ENCODE results near the gene EPN1. TPM values are rescaled to one million over a fixed set of nuclear protein-coding genes. Genes with fewer than 3 reads are reported as not detected.
"Not testable (repeated sequence)": the region's sequence is repeated elsewhere in the genome, so short reads cannot be mapped to it uniquely, and the experiment has no call there.

The EPN1 gene
- polyA plus RNA-seq, 12 donors = 44.1 to 113 (median 68.9) TPM; not detected in 1

- DNase-seq = no peak
These were observed 38.0 kb downstream of the EPN1 start for GRCh38 chr19:55712804-55713631.

GRCh38 chr19:55716531-55716930 is 41.5 kb downstream of the EPN1 start:
- no peak for DNase-seq

- DNase-seq = no peak
These were observed 42.2 kb downstream of the EPN1 start for GRCh38 chr19:55717251-55717650.

- DNase-seq = not testable (repeated sequence)
These were observed 43.1 kb downstream of the EPN1 start for GRCh38 chr19:55717879-55718711.

- DNase-seq = no peak
These were observed 45.3 kb downstream of the EPN1 start for GRCh38 chr19:55720214-55720746.

GRCh38 chr19:55720801-55721200 is 45.8 kb downstream of the EPN1 start:
- no peak for DNase-seq

- no peak for DNase-seq
These were observed 48.5 kb downstream of the EPN1 start for GRCh38 chr19:55723491-55723890.

GRCh38 chr19:55730378-55730777 is 55.4 kb downstream of the EPN1 start:
- DNase-seq = not testable (repeated sequence)

- no peak for DNase-seq
These were observed 63.3 kb downstream of the EPN1 start, which contains the start of gene NLRP9 for GRCh38 chr19:55738302-55738701. Gene NLRP9, minus strand, starts transcription at chr19:55738402. Its CDS starts 28 bp downstream, at chr19:55738374.

GRCh38 chr19:55750715-55751114 is 75.7 kb downstream of the EPN1 start:
- DNase-seq = no peak

- no peak for DNase-seq
These were observed 78.4 kb downstream of the EPN1 start for GRCh38 chr19:55753401-55753800.

GRCh38 chr19:55756808-55757207 is 81.8 kb downstream of the EPN1 start:
- not testable (repeated sequence) for DNase-seq

GRCh38 chr19:55758797-55759196 is 83.8 kb downstream of the EPN1 start, which contains the start of gene RFPL4A:
Gene RFPL4A, plus strand, starts transcription at chr19:55759097. Its CDS starts 2,704 bp downstream, at chr19:55761801.
- DNase-seq = not testable (repeated sequence)

Other genes with a start within 250 kb of the EPN1 start
- gene SHISA7, start 231.9 kb upstream of the EPN1 start, polyA plus RNA-seq (ENCODE audit: insufficient read length in 12 of 12) = 1 to 10 TPM in 1 of 12 donors, under 1 TPM in 9, not detected in 2; 0.07 to 1.1 (median 0.17) TPM
- gene ISOC2, start 213.6 kb upstream of the EPN1 start, polyA plus RNA-seq (ENCODE audit: insufficient read length in 12 of 12) = 10 to 100 TPM in 11 of 12 donors, not detected in 1; 24.3 to 68.0 (median 27.9) TPM
- not detected for gene C19orf85, start 210.5 kb upstream of the EPN1 start, polyA plus RNA-seq (ENCODE audit: insufficient read length in 12 of 12)
- 10 to 100 TPM in 1 of 12 donors, 1 to 10 TPM in 10, not detected in 1; 1.5 to 11.6 (median 2.4) TPM for gene ZNF628, start 198.6 kb upstream of the EPN1 start, polyA plus RNA-seq (ENCODE audit: insufficient read length in 12 of 12)
- gene NAT14, start 190.0 kb upstream of the EPN1 start, polyA plus RNA-seq (ENCODE audit: insufficient read length in 12 of 12) = 100 to 1,000 TPM in 1 of 12 donors, 10 to 100 TPM in 11; 15.8 to 381 (median 24.4) TPM
- 10 to 100 TPM in 11 of 12 donors, not detected in 1; 12.2 to 37.5 (median 19.3) TPM for gene SSC5D, start 186.8 kb upstream of the EPN1 start, polyA plus RNA-seq (ENCODE audit: insufficient read length in 12 of 12)
- gene SBK2, start 138.1 kb upstream of the EPN1 start, polyA plus RNA-seq (ENCODE audit: insufficient read length in 12 of 12) = 10 to 100 TPM in 1 of 12 donors, 1 to 10 TPM in 10, not detected in 1; 1.1 to 18.7 (median 3.2) TPM
- under 1 TPM in 3 of 12 donors, not detected in 9; 0.12 to 0.46 (median 0.18) TPM for gene SBK3, start 129.7 kb upstream of the EPN1 start, polyA plus RNA-seq (ENCODE audit: insufficient read length in 12 of 12)
- 10 to 100 TPM in 7 of 12 donors, 1 to 10 TPM in 4, not detected in 1; 7.3 to 26.0 (median 10.5) TPM for gene ZNF579, start 94.4 kb upstream of the EPN1 start, polyA plus RNA-seq (ENCODE audit: insufficient read length in 12 of 12)
- 10 to 100 TPM in 9 of 12 donors, 1 to 10 TPM in 2, not detected in 1; 9.2 to 16.3 (median 11.0) TPM for gene FIZ1, start 75.7 kb upstream of the EPN1 start, polyA plus RNA-seq (ENCODE audit: insufficient read length in 12 of 12)
- gene ZNF524, start 74.9 kb upstream of the EPN1 start, polyA plus RNA-seq (ENCODE audit: insufficient read length in 12 of 12) = 10 to 100 TPM in 1 of 12 donors, 1 to 10 TPM in 9, not detected in 2; 4.2 to 11.2 (median 6.4) TPM
- gene ZNF865, start 69.6 kb upstream of the EPN1 start, polyA plus RNA-seq (ENCODE audit: insufficient read length in 12 of 12) = 10 to 100 TPM in 1 of 12 donors, 1 to 10 TPM in 10, not detected in 1; 4.5 to 11.0 (median 5.5) TPM
- 10 to 100 TPM in 2 of 12 donors, 1 to 10 TPM in 9, not detected in 1; 5.6 to 14.3 (median 6.5) TPM for gene ZNF784, start 50.7 kb upstream of the EPN1 start, polyA plus RNA-seq (ENCODE audit: insufficient read length in 12 of 12)
- 10 to 100 TPM in 11 of 12 donors, not detected in 1; 14.0 to 42.9 (median 18.9) TPM for gene ZNF580, start 34.2 kb upstream of the EPN1 start, polyA plus RNA-seq (ENCODE audit: insufficient read length in 12 of 12)
- gene ZNF581, start 31.6 kb upstream of the EPN1 start, polyA plus RNA-seq (ENCODE audit: insufficient read length in 12 of 12) = 10 to 100 TPM in 11 of 12 donors, not detected in 1; 17.9 to 33.7 (median 21.9) TPM
- 10 to 100 TPM in 11 of 12 donors, not detected in 1; 10.1 to 17.1 (median 11.7) TPM for gene CCDC106, start 27.0 kb upstream of the EPN1 start, polyA plus RNA-seq (ENCODE audit: insufficient read length in 12 of 12)
- gene U2AF2, start 20.2 kb upstream of the EPN1 start, polyA plus RNA-seq (ENCODE audit: insufficient read length in 12 of 12) = 100 to 1,000 TPM in 8 of 12 donors, 10 to 100 TPM in 3, not detected in 1; 80.0 to 151 (median 109) TPM
- gene NLRP9, start 63.2 kb downstream of the EPN1 start, polyA plus RNA-seq (ENCODE audit: insufficient read length in 12 of 12) = not detected
- gene RFPL4A, start 83.9 kb downstream of the EPN1 start, polyA plus RNA-seq (ENCODE audit: insufficient read length in 12 of 12) = 1 to 10 TPM in 2 of 12 donors, under 1 TPM in 4, not detected in 6; 0.50 to 1.4 (median 0.66) TPM
- gene RFPL4AL1, start 93.9 kb downstream of the EPN1 start, polyA plus RNA-seq (ENCODE audit: insufficient read length in 12 of 12) = 1 to 10 TPM in 3 of 12 donors, under 1 TPM in 2, not detected in 7; 0.41 to 1.5 (median 1.3) TPM
- gene NLRP11, start 156.8 kb downstream of the EPN1 start, polyA plus RNA-seq (ENCODE audit: insufficient read length in 12 of 12) = under 1 TPM in 1 of 12 donors, not detected in 11; 0.05 TPM
- gene NLRP4, start 161.3 kb downstream of the EPN1 start, polyA plus RNA-seq (ENCODE audit: insufficient read length in 12 of 12) = not detected

All from muscle of arm (tissue), 12 donors.